AG09319 (cell line): ENCODE results near the gene COX18.

ENCODE experiments used
- DNase-seq: peaks from one replicate; pipeline ENCODE4 v3.0.0-alpha.2; 2010; ENCODE audit warnings: low read depth; ENCODE audit errors: extremely low read depth
- TF ChIP-seq, protein P1 (sequence below): IDR thresholded peaks from 2 replicates; pipeline ENCODE4 v1.5.1; 2011; ENCODE audit warnings: low read depth, mild to moderate bottlenecking, inconsistent platforms, low read length, moderate library complexity

Gene COX18

DNA sequence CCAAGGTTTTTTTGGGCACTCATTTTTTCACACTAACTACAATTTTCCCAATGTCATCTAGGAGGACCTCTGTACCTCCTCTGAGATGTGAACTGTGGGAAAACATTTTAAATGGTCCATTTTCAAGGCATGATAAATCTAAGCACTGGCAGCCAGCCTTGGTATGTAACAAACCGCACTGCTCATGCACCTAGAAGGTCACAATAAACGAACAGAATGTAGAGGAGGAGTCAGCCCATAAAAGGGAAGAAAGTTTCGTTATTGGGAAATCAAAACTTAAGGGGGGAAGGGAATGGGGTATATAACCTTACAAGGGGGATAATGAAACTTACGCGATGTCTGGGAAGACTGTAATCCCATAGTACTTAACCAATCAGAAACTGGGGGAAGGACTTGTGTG lies 16.4 kb downstream of the COX18 start:
- TF ChIP-seq, protein P1, sequence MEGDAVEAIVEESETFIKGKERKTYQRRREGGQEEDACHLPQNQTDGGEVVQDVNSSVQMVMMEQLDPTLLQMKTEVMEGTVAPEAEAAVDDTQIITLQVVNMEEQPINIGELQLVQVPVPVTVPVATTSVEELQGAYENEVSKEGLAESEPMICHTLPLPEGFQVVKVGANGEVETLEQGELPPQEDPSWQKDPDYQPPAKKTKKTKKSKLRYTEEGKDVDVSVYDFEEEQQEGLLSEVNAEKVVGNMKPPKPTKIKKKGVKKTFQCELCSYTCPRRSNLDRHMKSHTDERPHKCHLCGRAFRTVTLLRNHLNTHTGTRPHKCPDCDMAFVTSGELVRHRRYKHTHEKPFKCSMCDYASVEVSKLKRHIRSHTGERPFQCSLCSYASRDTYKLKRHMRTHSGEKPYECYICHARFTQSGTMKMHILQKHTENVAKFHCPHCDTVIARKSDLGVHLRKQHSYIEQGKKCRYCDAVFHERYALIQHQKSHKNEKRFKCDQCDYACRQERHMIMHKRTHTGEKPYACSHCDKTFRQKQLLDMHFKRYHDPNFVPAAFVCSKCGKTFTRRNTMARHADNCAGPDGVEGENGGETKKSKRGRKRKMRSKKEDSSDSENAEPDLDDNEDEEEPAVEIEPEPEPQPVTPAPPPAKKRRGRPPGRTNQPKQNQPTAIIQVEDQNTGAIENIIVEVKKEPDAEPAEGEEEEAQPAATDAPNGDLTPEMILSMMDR = no peak
- no peak for DNase-seq

DNA sequence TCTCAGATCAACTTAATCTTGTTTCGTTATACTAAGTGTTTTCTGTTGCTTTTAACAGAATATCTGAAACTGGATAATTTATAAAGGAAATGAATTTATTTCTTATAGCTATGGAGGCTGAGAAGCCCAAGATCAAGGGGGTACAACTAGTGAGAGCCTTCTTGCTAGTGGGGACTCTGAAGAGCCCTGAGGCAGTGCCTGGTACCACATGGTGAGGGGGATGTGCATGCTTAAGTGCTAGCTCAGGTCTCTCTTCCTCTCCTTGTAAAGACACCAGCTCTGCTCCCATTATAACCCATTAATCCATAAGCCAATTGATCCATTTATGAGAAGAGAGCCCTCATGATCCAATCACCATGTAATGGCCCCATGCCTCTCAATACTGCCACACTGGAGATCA lies 17.9 kb downstream of the COX18 start:
- no peak for DNase-seq
- TF ChIP-seq, protein P1 = no peak

DNA sequence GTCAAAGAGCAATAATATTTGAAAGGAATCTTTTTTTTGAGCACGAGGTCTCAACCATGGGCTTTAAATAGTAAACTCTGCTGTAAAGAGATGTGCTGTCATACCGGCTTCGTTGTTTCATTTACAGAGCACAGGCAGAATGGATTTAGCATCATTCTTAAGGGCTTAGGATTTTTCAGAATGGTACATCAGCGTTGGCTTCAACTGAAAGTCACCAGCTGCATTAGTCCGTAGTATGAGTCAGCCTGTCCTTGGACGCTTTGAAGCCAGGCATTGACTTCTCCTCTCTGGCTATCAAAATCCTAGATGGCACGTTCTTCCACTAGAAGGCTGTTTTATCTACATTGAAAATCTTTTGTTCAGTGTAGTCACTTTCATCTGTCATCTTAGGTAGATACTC lies 23.6 kb downstream of the COX18 start:
- DNase-seq = no peak
- TF ChIP-seq, protein P1 = no peak

DNA sequence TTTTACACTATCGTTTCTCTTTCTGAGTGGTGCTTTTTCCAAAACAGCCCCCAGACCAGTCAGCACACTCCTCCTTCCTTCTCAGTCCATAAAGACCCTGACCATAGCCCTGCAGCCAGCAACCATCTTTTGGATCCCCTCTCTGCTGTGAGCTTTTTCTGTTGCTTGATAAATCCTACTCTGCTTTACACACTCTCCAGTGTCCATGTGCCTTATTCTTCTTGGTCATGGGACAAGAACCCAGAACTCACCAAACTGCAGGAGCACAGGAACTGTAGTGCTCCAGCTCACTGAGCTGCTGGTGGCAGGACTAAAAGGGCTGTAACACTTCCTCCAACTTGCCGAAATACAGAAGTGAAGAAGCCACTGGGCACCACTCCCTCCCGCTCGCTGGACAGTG lies 32.5 kb downstream of the COX18 start:
- no peak for DNase-seq

DNA sequence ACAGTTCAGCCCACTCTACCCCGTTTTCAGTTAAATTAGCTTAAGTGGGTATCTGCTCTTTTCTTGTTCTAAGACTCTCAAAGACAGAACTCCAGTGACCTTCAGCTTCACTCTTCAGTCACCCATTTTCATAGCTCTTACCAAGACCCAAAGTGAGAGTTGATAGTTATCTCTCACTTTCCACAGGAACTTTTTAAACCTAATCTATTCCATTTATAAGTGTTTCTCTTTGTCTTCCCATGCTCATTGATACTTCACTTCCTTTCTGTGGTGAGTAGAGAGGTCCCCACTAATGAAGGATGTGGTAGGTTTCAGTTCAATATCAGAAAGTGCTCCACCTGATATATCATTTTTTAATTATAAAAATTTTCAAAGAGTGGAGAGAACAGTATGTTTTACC lies 33.4 kb downstream of the COX18 start:
- TF ChIP-seq, protein P1 = no peak
- no peak for DNase-seq

More for the DNA sequence above, 32.5 kb downstream of the COX18 start:
- TF ChIP-seq, protein P1 = no peak

DNA sequence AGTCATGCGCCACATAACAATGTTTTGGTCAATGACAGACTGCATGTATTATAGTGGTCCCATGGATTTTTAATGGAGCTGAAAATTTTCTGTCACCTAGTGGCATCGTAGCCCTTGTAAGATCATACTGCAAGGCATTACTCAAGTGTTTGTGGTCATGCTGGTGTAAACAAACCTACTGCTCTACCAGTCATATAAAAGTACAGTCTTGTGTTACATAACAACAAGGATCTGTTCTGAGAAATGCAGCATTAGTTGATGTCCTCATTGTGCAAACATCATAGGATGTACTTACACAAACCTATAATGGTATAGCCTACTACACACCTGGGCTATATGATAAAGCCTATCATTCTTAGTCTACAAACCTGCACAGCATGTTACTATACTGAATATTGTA lies 34.6 kb downstream of the COX18 start:
- TF ChIP-seq, protein P1 = no peak
- DNase-seq = no peak

DNA sequence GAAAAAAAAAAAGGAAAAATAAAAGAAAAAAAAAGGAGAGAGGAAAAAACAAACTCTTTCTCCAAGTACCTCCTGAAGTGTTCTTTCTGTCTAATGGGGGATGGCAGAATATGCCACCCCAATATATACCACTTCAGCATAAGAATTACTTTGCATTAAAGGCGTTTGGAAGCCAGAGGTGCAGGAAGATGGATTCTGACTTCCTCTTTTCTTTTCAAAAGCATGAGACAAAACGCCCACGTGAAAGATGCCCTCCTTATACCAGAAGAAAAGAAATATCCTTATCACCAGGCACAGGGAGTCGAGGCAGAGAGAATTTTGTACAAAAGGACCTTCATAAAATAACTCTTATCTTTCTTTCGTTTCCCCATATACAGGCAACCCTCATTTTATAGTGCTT lies 40.9 kb downstream of the COX18 start:
- no peak for DNase-seq
- TF ChIP-seq, protein P1 = no peak
